ENCODE data around the gene KDSR. TPM values are rescaled to one million over a fixed set of nuclear protein-coding genes. Genes with fewer than 3 reads are reported as not detected.

Gene KDSR
- total RNA-seq, 1 experiment from 2014 or later = 23.7 TPM

DNA sequence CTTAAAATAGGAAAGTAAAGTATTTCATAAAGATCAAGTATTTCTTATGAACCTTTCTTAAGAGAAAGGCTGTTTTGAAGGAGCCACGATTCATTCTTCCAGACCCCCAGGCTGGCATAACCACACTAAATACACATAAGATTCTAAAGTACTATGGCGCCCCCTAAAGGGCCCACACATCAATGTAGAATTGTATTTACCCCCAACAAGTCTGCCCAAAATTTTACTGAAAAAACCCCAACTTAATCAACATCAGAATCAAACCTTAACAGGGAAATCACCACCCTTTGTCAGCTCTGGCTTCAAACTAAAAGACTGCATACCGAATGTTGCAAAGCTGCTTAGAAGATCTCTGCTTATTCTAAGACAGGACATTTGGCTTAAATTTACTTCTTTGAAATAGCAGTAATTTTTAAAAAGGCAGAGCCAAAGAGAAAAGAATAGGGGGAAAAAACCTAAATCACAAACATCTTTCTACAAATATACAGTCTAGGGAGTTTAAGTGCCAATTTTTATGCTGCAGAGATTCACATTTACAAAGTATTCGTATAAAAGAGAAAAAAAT lies 27.0 kb downstream of the KDSR start:
- no peak for DNase-seq

DNA sequence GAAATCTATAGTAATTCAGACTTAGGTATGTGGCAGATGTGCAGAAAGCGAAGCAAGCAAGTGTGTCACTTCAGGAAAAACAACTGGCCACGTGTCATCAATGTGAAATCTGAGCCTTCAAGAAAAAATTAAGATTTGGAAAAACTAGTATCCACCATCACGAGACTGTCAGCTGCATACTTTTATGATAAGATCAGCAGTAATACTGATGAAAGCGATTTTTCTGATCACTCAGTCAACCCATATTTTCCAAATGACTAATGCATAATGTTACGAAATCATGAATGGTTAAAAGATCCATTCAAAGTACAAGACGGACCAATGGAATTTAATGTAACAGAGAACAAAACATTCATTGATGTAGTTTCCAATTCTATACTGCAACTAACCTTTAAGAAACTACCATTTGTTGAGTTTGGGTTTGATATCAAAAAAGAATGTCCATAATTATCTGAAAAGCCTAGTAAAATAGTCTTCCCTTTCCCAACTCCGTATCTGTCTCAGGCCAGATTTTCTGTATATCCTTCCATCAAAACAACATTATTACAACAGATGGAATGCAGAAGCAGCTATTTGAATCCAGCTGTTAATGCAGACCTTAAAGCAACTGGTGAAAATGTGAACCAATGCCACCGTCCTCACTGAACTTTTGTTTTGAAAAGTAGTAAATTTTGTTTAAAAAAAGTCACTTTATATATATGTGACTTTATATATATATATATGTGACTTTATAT lies 30.5 kb downstream of the KDSR start:
- DNase-seq = peak; percentile 8
- Histone ChIP-seq H3K27me3 (no peaks in the 10 kb centered on the region), H3K4me3 (no peak overlapping the region), H3K9me3 (no peaks in the 10 kb centered on the region), H3K36me3 (peaks cover 52% of the 10 kb centered on the region)

More for the DNA sequence above, 27.0 kb downstream of the KDSR start:
- no peaks in the 10 kb centered on the region for H3K27me3 ChIP-seq
- H3K4me3 ChIP-seq = no peak overlapping the region
- H3K36me3 ChIP-seq = peaks cover 38% of the 10 kb centered on the region
- H3K9me3 ChIP-seq = no peaks in the 10 kb centered on the region

DNA sequence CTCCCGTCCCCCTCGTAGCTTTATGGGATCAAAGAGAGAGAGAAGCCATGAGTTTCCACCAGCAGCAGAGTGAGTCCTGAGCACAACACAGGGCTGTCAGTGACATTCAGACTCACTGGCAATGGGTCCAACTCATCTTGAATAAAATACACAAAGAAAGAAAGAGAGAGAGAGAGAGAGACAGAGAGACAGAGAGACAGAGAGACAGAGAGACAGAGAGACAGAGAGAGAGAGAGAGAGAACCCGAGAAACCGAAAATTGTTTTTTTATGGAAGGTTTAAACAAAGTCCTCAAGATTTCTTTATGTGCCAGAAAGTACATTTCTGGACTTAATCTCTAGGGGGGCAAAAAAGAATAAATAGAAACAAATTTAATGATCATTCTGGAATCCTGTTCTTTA lies 35.9 kb downstream of the KDSR start:
- H3K4me3 ChIP-seq = no peak overlapping the region
- no peaks in the 10 kb centered on the region for H3K9me3 ChIP-seq
- H3K27me3 ChIP-seq = no peaks in the 10 kb centered on the region
- peaks cover 33% of the 10 kb centered on the region for H3K36me3 ChIP-seq
- DNase-seq = no peak

DNA sequence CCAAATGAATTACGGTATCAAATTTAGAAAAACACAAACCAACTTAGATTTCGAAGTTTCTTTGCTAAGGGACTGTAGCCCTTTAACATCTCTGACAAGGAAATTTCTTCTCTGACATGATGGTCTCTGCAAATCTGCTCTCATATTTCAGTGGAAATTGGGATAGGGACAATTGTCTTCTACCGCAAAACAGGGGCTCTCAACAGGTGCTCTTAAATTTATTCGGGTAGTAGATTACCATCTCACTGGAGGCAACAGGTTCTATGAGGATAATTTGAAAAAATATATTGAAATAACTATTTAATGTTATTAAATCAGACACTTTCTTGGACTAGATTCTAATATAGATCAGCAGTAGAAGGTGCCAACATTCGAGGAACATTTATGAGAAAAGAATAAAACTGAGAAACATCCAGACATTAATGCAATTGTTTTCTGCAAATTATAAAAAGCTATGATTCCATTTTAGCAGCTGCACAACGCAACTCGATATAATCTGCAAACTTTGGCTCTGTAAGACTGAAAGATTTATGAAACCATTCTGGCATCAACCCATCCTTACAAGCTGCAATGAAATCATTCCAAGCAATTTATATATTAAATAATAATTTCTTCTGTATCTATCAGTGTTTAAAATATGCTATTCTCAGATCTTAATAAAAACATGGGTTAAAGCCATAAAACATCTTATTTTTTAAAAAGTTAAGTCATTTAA lies 37.4 kb downstream of the KDSR start:
- no peaks in the 10 kb centered on the region for H3K27me3 ChIP-seq
- no peak overlapping the region for H3K4me3 ChIP-seq
- no peaks in the 10 kb centered on the region for H3K9me3 ChIP-seq
- DNase-seq = no peak
- peaks cover 22% of the 10 kb centered on the region for H3K36me3 ChIP-seq

DNA sequence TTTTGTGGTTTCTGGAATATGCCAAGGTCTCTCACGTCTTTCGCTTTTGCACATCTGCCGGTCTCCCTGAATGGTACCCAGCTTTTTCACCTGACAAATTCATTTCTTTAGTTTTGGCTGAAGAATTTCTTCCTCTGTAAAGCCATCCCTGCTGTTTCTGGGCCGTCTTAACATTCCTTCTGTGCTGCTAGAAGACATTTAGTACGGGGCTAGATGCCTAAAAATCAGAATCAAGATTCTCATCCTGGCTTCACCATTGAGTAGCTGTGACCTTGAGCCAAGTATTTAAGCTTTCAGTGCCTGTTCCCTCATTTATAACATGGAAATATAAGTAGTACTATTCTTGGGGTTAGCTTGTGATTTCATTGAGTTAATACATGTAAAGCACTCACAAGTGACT lies 41.0 kb downstream of the KDSR start:
- H3K27me3 ChIP-seq = no peaks in the 10 kb centered on the region
- H3K9me3 ChIP-seq = no peaks in the 10 kb centered on the region
- H3K4me3 ChIP-seq = no peak overlapping the region
- H3K36me3 ChIP-seq = peaks cover 6% of the 10 kb centered on the region
- no peak for DNase-seq

DNA sequence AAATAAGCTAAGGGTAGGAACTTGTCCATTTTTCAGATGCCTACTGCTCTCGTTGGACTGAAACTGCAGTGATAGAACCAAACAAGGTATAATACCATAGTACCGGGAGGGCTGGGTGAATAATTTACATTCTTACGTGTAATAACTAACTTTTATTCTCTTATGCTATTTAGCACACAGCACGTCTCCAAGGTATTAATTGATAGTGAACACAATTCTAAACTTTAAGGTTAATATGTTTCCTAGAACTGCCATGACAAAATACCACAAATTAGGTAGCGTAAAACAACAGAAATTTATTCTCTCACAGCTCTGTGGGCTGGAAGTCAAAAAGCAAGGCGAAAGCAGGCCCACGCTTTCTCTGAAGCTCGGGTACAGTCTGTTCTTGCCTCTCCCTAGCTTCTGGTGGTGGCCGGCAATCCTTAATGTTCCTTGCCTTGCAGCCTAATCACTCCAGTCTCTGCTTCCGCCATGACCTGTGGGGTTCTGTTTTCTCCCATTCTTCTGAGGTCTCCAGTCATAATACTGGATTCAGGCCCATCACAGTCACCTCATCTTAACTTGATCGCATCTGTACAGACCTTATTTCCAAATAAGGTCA lies 41.8 kb downstream of the KDSR start:
- Histone ChIP-seq H3K36me3 (peaks cover 2% of the 10 kb centered on the region), H3K27me3 (no peaks in the 10 kb centered on the region), H3K4me3 (no peak overlapping the region), H3K9me3 (no peaks in the 10 kb centered on the region)
- no peak for DNase-seq

DNA sequence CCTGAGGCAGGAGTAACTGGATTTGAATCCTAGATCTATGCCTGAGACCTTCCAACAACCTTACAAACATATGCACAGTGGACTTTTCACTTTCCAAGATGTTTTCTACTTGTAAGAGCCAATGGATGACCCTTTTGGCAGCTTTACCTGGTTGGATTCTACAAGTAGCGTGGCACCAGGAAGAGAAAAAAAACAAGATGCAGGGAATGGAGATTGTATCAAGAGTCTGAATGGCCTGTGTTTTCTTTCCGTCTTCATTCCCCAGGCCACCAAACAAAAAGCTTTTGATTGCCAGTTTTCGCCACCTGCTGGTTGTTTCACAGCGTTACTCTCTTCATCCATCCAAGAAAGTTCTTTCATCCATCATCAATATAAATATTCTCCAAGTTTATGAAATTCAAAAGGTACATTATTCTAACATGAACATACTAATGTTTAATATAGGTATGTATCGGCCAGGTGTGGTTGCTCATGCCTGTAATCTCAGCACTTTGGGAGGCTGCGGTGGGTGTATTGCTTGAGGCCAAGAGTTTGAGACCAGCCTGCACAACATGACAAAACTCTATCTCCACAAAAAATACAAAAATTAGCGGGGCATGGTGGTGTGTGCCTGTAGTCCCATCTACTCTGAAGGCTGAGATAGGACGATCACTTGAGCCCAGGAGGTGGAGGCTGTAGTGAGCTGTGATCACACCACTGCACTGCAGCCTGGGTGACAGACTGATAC lies 43.9 kb downstream of the KDSR start:
- H3K36me3 ChIP-seq = no peaks in the 10 kb centered on the region
- no peaks in the 10 kb centered on the region for H3K9me3 ChIP-seq
- DNase-seq = peak; percentile 35
- H3K4me3 ChIP-seq = no peak overlapping the region
- H3K27me3 ChIP-seq = no peaks in the 10 kb centered on the region

DNA sequence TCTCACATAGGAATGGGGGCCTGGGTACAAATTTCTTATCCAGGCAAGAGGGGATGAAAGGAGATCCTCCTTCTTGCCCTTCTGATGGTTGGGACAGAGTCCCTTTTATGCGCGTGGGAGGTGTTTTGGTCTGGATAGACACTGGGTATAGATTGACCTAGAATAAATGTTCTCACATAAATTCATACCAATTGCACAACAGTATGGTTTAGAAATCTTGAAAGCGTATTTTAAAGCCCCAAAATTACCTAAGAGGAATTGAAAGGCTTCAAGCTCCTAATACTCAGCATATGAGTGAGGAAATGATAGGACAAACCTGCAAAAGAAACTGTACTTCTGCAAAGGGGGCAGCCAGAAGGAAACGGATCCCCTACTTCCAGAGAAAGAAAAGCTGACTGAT lies 44.8 kb downstream of the KDSR start:
- Histone ChIP-seq H3K27me3 (no peaks in the 10 kb centered on the region), H3K36me3 (no peaks in the 10 kb centered on the region), H3K9me3 (no peaks in the 10 kb centered on the region), H3K4me3 (no peak overlapping the region)
- no peak for DNase-seq

DNA sequence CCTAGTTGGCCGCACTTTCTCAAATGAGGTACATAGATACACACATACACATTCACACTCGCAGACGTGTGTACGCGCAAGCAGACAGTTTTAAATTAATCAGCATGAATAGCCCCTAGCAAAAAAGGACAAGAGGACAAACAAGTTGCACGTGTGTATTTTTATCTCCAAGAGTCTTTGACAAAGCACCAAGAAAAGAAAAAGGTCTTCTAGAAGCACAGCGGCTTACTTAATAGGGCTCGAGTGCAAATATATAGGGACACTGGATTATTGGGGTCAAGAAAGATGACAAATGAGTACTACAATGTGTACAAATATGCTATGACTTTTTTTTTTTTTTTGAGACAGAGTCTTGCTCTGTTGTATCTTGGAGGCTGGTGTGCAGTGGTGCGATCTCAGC lies 45.7 kb downstream of the KDSR start:
- Histone ChIP-seq H3K4me3 (no peak overlapping the region), H3K9me3 (no peaks in the 10 kb centered on the region), H3K36me3 (no peaks in the 10 kb centered on the region), H3K27me3 (no peaks in the 10 kb centered on the region)
- DNase-seq = no peak

DNA sequence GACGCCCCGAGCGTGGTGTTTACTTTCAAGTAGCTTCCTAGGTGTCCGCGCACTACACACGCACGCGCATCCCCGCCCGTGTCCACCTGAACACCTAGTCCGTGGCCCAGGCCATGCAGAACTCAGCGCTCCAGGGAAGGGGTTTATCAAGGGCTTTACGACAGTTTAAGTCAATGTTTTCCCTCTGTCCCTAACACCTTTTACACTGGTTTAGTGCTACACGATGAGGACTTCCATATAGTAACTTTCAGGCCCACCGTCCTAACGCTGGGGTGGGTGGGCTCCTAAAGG lies 46.1 kb downstream of the KDSR start:
- no peak for DNase-seq
- Histone ChIP-seq H3K36me3 (no peaks in the 10 kb centered on the region), H3K27me3 (no peaks in the 10 kb centered on the region), H3K4me3 (peak overlapping the region; percentile 61), H3K9me3 (no peaks in the 10 kb centered on the region)

DNA sequence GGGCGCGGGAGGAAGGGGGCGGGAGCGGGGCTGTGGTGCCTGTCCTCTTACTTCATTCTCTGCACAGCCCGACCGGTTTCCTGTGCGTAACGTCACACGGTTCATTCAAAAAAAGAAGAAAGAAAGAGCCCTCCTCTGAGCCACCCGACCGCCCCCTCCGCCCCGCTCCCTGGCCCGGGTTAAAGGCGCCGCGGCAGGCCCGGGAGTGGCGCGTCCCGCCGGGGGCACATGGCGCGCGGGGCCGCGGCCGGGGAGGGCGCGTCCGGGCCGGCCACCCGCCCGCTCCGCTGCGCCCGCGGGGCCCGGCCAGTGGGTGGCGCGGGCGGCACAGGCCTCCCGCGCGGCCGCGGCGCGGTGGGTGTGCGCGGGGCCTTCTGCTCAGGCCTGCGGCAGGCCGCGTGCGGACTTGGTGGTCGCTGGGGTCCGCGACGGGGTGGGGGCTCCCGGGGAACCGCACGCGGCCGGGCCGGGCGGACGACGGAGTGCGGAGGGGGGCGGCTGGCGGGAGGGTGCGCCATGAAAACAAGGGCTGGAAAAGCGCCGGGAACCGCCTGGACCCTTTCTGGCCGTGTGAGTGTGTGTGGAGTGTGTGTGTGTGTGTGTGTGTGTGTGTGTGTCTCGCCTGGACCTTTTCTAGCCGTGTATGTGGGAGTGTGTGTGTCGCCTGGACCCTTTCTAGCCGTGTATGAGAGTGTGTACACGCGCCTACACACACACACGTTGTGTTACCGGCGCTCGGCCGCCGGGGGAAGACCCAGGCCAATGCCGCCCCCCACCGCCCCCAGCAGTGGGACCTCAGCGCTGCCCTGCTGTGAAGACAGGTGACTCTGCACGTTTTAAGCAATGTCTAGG lies 46.7 kb downstream of the KDSR start:
- peak overlapping the region; percentile 61 for H3K4me3 ChIP-seq
- no peaks in the 10 kb centered on the region for H3K36me3 ChIP-seq
- DNase-seq = peak; percentile 76
- H3K27me3 ChIP-seq = no peaks in the 10 kb centered on the region; the same call in 1 of the 2 replicates
- H3K9me3 ChIP-seq = no peaks in the 10 kb centered on the region

DNA sequence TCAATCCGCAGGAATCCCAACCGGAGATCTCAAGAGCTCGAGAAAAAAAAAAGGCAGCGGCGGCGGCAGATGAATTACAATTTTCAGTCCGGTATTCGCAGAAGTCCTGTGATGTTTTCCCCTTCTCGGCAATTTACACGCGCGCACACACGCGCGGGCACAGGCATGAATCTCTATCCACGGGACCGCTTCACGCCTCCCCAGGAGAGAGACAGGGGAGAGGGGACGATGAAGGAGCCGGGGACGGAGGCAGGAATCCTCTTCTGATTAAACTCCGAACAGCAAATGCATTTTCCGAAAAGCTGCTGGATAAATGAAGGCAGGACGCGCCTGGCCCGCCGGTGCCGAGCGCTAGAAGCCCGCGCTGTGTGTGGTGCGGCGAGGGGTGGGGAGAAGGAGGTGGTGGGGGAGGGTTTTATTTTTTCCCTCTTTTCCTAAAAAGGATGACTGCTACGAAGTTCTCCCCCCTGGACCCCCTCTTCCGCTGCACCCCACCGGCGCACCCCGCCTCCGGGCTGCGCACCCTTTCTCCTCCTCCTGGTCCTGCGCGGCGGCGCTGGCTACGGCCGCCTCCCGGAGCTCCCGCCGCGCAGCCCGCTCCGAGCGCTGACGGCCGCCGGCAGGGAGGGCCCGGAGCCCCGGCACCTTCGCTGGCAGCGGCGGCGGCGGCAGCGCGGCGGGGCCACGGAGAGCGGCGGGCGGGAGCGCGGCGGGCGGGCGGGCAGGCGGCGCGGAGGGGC lies 47.5 kb downstream of the KDSR start, which contains the start of gene BCL2:
Gene BCL2, minus strand, starts transcription at position 387 of the 740 bp plus-strand sequence.
- no peaks in the 10 kb centered on the region for H3K9me3 ChIP-seq
- no peaks in the 10 kb centered on the region; the same call in 1 of the 2 replicates for H3K27me3 ChIP-seq
- DNase-seq = peak; percentile 35
- H3K4me3 ChIP-seq = peak within 1 kb of the TSS; percentile 61
- no peaks in the 10 kb centered on the region for H3K36me3 ChIP-seq

DNA sequence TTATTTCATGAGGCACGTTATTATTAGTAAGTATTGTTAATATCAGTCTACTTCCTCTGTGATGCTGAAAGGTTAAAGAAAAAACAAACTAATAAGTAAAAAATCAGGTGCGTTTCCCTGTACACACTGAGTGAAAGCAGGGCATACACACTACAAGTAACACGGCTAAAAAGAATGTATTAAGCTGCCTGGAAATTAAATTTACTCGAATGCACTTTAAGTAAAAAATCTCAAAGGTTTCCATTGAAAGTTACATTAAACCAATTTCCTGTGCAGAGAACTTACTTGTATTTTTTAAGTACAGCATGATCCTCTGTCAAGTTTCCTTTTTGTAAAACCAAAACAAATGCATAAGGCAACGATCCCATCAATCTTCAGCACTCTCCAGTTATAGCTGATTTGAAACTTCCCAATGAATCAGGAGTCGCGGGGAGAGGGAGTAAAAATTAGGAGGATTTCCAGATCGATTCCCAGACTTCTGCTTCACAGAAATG lies 48.1 kb downstream of the KDSR start:
- H3K4me3 ChIP-seq = peak overlapping the region; percentile 61
- no peaks in the 10 kb centered on the region for H3K9me3 ChIP-seq
- no peak for DNase-seq
- H3K27me3 ChIP-seq = no peaks in the 10 kb centered on the region; the same call in 1 of the 2 replicates
- H3K36me3 ChIP-seq = no peaks in the 10 kb centered on the region

DNA sequence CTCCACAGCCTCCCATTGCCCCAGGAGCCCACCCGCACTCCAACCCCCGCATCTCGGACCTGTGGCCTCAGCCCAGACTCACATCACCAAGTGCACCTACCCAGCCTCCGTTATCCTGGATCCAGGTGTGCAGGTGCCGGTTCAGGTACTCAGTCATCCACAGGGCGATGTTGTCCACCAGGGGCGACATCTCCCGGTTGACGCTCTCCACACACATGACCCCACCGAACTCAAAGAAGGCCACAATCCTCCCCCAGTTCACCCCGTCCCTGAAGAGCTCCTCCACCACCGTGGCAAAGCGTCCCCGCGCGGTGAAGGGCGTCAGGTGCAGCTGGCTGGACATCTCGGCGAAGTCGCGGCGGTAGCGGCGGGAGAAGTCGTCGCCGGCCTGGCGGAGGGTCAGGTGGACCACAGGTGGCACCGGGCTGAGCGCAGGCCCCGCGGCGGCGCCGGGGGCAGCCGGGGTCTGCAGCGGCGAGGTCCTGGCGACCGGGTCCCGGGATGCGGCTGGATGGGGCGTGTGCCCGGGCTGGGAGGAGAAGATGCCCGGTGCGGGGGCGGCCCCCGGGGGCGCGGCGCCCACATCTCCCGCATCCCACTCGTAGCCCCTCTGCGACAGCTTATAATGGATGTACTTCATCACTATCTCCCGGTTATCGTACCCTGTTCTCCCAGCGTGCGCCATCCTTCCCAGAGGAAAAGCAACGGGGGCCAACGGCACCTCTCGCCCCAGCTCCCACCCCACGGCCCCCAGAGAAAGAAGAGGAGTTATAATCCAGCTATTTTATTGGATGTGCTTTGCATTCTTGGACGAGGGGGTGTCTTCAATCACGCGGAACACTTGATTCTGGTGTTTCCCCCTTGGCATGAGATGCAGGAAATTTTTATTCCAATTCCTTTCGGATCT lies 48.8 kb downstream of the KDSR start:
- peak; percentile 5 for DNase-seq
- H3K27me3 ChIP-seq = no peaks in the 10 kb centered on the region; the same call in 1 of the 2 replicates
- no peaks in the 10 kb centered on the region for H3K9me3 ChIP-seq
- no peaks in the 10 kb centered on the region for H3K36me3 ChIP-seq
- H3K4me3 ChIP-seq = peak overlapping the region; percentile 61

Data from MG63 (cell line).